ENCODE measurements around the gene SEC14L1. TPM values are rescaled to one million over a fixed set of nuclear protein-coding genes. Genes with fewer than 3 reads are reported as not detected.

The SEC14L1 gene
- total RNA-seq, 1 donor from 2014 or later, result 44.3 TPM

DNA sequence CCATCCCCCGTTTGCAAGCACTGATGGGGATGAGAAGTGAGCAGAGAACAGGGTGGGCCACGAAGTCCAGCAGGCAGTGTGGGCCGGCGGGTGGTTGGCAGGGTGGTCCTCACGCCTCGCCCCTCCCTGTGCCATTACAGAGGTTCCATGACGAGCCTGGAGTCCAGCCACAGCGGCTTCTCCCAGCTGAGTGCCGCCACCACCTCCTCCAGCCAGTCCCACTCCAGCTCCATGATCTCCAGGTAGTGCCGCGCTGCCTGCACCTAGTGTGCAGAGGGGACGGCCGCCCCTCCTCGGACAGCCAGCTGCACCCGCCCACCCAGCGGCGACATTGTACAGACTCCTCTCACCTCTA lies 73.0 kb downstream of the SEC14L1 start:
- TF ChIP-seq, protein P1, sequence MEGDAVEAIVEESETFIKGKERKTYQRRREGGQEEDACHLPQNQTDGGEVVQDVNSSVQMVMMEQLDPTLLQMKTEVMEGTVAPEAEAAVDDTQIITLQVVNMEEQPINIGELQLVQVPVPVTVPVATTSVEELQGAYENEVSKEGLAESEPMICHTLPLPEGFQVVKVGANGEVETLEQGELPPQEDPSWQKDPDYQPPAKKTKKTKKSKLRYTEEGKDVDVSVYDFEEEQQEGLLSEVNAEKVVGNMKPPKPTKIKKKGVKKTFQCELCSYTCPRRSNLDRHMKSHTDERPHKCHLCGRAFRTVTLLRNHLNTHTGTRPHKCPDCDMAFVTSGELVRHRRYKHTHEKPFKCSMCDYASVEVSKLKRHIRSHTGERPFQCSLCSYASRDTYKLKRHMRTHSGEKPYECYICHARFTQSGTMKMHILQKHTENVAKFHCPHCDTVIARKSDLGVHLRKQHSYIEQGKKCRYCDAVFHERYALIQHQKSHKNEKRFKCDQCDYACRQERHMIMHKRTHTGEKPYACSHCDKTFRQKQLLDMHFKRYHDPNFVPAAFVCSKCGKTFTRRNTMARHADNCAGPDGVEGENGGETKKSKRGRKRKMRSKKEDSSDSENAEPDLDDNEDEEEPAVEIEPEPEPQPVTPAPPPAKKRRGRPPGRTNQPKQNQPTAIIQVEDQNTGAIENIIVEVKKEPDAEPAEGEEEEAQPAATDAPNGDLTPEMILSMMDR (conservative IDR thresholded peaks at IDR 0.05; ENCODE audit: low read depth, low read length), result no peak
- no peak for DNase-seq (ENCODE audit: low read depth)
- H3K4me3 ChIP-seq (ENCODE audit: low read depth, low read length), result no peak overlapping the region

DNA sequence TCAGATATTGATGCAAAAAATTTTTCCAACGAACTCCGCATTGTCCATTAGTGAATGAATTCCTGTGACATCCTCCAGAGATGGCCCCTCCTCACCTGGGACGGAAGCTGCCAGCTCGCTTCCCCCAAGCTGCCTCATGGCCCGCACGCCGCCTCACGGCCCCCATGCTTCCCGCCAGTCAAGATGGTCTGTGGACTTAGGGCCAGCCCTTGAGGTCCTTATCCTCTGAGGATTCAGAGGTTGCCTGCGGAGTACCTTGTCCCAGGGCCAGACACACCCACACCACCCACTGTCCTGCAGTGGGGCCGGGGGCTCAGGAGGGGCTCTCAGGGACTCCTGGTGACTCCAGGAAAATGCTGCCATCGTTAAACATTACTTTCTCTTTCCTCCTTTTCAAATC lies 73.6 kb downstream of the SEC14L1 start:
- no peak overlapping the region for H3K4me3 ChIP-seq (ENCODE audit: low read depth, low read length)
- no peak for DNase-seq (ENCODE audit: low read depth)
- TF ChIP-seq, protein P1 (conservative IDR thresholded peaks at IDR 0.05; ENCODE audit: low read depth, low read length), result no peak

DNA sequence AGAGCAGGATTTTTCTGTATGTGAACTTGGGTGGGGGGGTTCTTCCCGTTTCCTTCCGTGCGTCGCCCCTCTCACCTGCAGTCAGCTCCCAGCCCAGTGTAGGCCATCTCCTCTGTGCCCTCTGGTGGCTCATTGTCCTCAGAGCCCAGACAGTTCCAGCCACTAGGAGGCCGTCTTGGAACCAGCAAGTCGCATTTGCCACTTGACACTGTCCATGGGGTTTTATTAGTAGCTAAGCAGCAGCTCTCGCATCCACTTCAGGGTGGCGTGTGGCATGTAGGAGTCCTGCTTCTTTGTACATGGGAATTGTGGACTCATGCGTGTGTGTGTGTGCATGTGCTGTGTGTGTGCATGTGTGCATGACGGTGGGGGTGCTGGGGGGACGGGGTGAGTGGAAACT lies 74.0 kb downstream of the SEC14L1 start:
- TF ChIP-seq, protein P1 (conservative IDR thresholded peaks at IDR 0.05; ENCODE audit: low read depth, low read length), result peak; percentile 60
- DNase-seq (ENCODE audit: low read depth), result no peak
- no peak overlapping the region for H3K4me3 ChIP-seq (ENCODE audit: low read depth, low read length)

DNA sequence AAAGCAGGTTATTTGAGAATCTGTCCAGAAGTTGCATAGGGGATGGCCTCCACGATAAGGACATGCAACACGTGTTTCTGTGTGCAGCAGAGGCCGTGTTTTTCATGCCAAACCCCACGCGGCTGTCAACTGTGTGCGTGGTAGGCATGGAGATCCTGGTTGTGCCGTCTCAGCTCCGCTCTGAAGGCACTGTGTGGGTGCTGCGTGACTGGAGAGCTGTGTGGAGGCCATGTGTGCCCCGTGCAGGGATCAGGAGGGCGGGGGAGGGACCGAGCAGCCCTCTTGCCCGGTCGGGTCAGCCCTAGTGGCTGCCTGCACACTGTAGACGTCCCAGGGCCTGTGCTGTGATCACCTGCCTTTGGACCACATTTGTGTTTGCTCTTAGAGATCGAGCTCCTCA lies 74.5 kb downstream of the SEC14L1 start:
- no peak for DNase-seq (ENCODE audit: low read depth)
- H3K4me3 ChIP-seq (ENCODE audit: low read depth, low read length), result no peak overlapping the region
- TF ChIP-seq, protein P1 (conservative IDR thresholded peaks at IDR 0.05; ENCODE audit: low read depth, low read length), result no peak

DNA sequence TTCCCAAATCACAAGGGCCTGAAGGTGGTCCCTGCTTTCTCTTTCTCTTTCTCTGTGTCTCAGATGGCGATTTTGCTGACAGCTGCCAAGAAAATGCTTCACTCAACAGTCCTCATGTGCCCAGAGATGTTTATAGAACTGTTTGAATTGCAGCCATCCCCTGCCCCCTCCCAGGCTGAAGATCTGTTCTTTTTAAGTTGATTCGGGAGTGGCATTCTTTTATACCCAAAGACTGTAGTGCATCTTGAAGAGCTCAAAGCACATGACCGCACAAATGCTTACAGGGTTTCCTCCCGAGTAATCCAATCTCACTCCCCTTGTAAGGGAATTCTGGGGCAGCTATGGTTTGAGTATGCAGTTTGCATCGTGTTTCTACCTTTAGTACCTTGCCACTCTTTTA lies 75.7 kb downstream of the SEC14L1 start:
- no peak overlapping the region for H3K4me3 ChIP-seq (ENCODE audit: low read depth, low read length)
- TF ChIP-seq, protein P1 (conservative IDR thresholded peaks at IDR 0.05; ENCODE audit: low read depth, low read length), result no peak
- DNase-seq (ENCODE audit: low read depth), result no peak

DNA sequence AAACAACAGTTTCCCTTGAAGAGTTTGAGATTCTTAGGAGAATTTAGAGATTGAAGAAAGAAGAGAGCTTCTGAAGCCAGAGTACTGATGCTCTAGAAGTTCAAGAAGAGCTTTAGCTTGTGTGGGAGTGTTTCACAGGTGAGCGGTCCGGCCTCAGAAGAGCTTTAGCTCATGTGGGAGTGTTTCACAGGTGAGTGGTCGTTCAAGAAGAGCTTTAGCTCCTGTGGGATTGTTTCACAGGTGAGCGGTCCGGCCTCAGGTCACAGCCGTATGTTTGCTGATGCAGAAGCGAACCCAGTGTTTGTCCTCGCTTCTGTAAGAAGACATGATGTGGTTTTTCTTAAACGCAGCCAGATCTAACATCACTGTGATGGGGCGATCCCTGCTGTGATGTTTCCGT lies 76.4 kb downstream of the SEC14L1 start:
- no peak for DNase-seq (ENCODE audit: low read depth)
- no peak overlapping the region for H3K4me3 ChIP-seq (ENCODE audit: low read depth, low read length)
- TF ChIP-seq, protein P1 (conservative IDR thresholded peaks at IDR 0.05; ENCODE audit: low read depth, low read length), result no peak

DNA sequence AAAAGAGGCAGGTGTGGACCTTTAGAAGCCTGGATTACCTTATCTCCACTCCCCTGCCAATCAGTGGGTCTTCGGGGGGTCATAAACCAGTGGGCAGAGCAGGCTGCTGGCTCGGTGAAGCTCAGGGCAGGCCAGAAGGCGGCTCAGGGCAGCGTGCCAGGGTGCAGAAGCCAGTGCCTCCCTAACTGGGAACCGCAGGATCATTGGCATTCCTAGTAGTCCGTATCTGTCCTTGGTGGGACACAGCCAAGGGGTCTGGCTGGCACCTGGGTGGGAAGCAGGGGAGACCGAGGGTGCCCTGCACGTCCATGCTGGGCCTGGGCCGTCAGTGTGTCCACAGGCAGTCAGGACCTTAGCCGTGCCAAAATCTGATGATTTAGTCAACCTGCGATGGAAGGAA lies 76.8 kb downstream of the SEC14L1 start:
- no peak overlapping the region for H3K4me3 ChIP-seq (ENCODE audit: low read depth, low read length)
- no peak for DNase-seq (ENCODE audit: low read depth)
- TF ChIP-seq, protein P1 (conservative IDR thresholded peaks at IDR 0.05; ENCODE audit: low read depth, low read length), result no peak
